IPS-15b (cell line): ENCODE results near the gene TUBB2A.
"Not testable (repeated sequence)": the region's sequence is repeated elsewhere in the genome, so short reads cannot be mapped to it uniquely, and the experiment has no call there.

Experiments
- H3K27me3 ChIP-seq: one replicate; pipeline ENCODE4 v1.6.1; 2013; ENCODE audit warnings: low read length; ENCODE audit not compliant: control insufficient read depth, insufficient read depth
- H3K36me3 ChIP-seq: one replicate; pipeline ENCODE4 v1.6.1; 2013; ENCODE audit warnings: low read length; ENCODE audit not compliant: control insufficient read depth, insufficient read depth
- H3K4me1 ChIP-seq: one replicate; pipeline ENCODE4 v1.6.1; 2013; ENCODE audit warnings: mild to moderate bottlenecking, low read length; ENCODE audit not compliant: control insufficient read depth, insufficient read depth
- H3K4me3 ChIP-seq: one replicate; pipeline ENCODE4 v1.5.1; 2013; ENCODE audit warnings: low read depth, low read length
- H3K9ac ChIP-seq: one replicate; pipeline ENCODE4 v1.6.1; 2013; ENCODE audit warnings: low read depth, mild to moderate bottlenecking, low read length
- H3K9me3 ChIP-seq: one replicate; pipeline ENCODE4 v1.6.1; 2013; ENCODE audit warnings: mild to moderate bottlenecking, low read length; ENCODE audit not compliant: control insufficient read depth, insufficient read depth

The TUBB2A gene

GRCh38 chr6:3142536-3142935 is 14.8 kb downstream of the TUBB2A start:
- H3K36me3 ChIP-seq = peaks cover 22% of the 10 kb centered on the region

GRCh38 chr6:3140201-3140600 is 17.1 kb downstream of the TUBB2A start:
- H3K36me3 ChIP-seq = peaks cover 19% of the 10 kb centered on the region
- no peaks in the 10 kb centered on the region for H3K27me3 ChIP-seq
- no peaks in the 10 kb centered on the region for H3K9me3 ChIP-seq
- no peak overlapping the region for H3K4me3 ChIP-seq
- no peak overlapping the region for H3K9ac ChIP-seq
- H3K4me1 ChIP-seq = peaks cover 7% of the 10 kb centered on the region

More at GRCh38 chr6:3142536-3142935, 14.8 kb downstream of the TUBB2A start:
- H3K9ac ChIP-seq = peak overlapping the region; percentile 26
- H3K9me3 ChIP-seq = no peaks in the 10 kb centered on the region
- peaks cover 2% of the 10 kb centered on the region for H3K4me1 ChIP-seq
- no peaks in the 10 kb centered on the region for H3K27me3 ChIP-seq
- no peak overlapping the region for H3K4me3 ChIP-seq

GRCh38 chr6:3139090-3139903 is 18.0 kb downstream of the TUBB2A start:
- H3K9ac ChIP-seq = no peak overlapping the region
- H3K9me3 ChIP-seq = no peaks in the 10 kb centered on the region
- H3K4me1 ChIP-seq = peaks cover 7% of the 10 kb centered on the region
- no peaks in the 10 kb centered on the region for H3K27me3 ChIP-seq
- no peak overlapping the region for H3K4me3 ChIP-seq
- peaks cover 15% of the 10 kb centered on the region for H3K36me3 ChIP-seq

GRCh38 chr6:3138341-3138740 is 19.0 kb downstream of the TUBB2A start:
- Histone ChIP-seq H3K36me3 (peaks cover 20% of the 10 kb centered on the region), H3K4me1 (peaks cover 4% of the 10 kb centered on the region), H3K4me3 (no peak overlapping the region), H3K27me3 (no peaks in the 10 kb centered on the region), H3K9me3 (no peaks in the 10 kb centered on the region), H3K9ac (no peak overlapping the region)

- H3K4me3 ChIP-seq, H3K9me3 ChIP-seq, H3K27me3 ChIP-seq, H3K9ac ChIP-seq, H3K4me1 ChIP-seq: not testable (repeated sequence)
- peaks cover 20% of the 10 kb centered on the region for H3K36me3 ChIP-seq
These were observed 19.5 kb downstream of the TUBB2A start for GRCh38 chr6:3137873-3138272.

- H3K4me1 ChIP-seq = peaks cover 4% of the 10 kb centered on the region
- H3K4me3 ChIP-seq = no peak overlapping the region
- H3K9ac ChIP-seq = no peak overlapping the region
- peaks cover 23% of the 10 kb centered on the region for H3K36me3 ChIP-seq
- no peaks in the 10 kb centered on the region for H3K9me3 ChIP-seq
- no peaks in the 10 kb centered on the region for H3K27me3 ChIP-seq
These were observed 20.1 kb downstream of the TUBB2A start for GRCh38 chr6:3137057-3137777.

GRCh38 chr6:3136292-3137011 is 20.9 kb downstream of the TUBB2A start:
- Histone ChIP-seq H3K9ac (no peak overlapping the region), H3K36me3 (peaks cover 29% of the 10 kb centered on the region), H3K27me3 (no peaks in the 10 kb centered on the region), H3K9me3 (no peaks in the 10 kb centered on the region), H3K4me3 (no peak overlapping the region), H3K4me1 (peaks cover 4% of the 10 kb centered on the region)

GRCh38 chr6:3135668-3136291 is 21.6 kb downstream of the TUBB2A start:
- Histone ChIP-seq H3K9ac (no peak overlapping the region), H3K9me3 (no peaks in the 10 kb centered on the region), H3K4me3 (no peak overlapping the region), H3K36me3 (peaks cover 28% of the 10 kb centered on the region), H3K27me3 (no peaks in the 10 kb centered on the region), H3K4me1 (peaks cover 4% of the 10 kb centered on the region)

- no peak overlapping the region for H3K9ac ChIP-seq
- no peak overlapping the region for H3K4me3 ChIP-seq
- no peaks in the 10 kb centered on the region for H3K9me3 ChIP-seq
- peaks cover 21% of the 10 kb centered on the region for H3K36me3 ChIP-seq
- no peaks in the 10 kb centered on the region for H3K27me3 ChIP-seq
- H3K4me1 ChIP-seq = peaks cover 4% of the 10 kb centered on the region
These were observed 23.8 kb downstream of the TUBB2A start for GRCh38 chr6:3133515-3133914.

GRCh38 chr6:3131695-3132094 is 25.6 kb downstream of the TUBB2A start:
- Histone ChIP-seq H3K9me3 (no peaks in the 10 kb centered on the region), H3K36me3 (peaks cover 25% of the 10 kb centered on the region), H3K9ac (no peak overlapping the region), H3K4me3 (no peak overlapping the region), H3K27me3 (no peaks in the 10 kb centered on the region), H3K4me1 (peaks cover 4% of the 10 kb centered on the region)

GRCh38 chr6:3128356-3129108 is 28.8 kb downstream of the TUBB2A start:
- H3K4me3 ChIP-seq = no peak overlapping the region
- no peaks in the 10 kb centered on the region for H3K27me3 ChIP-seq
- no peak overlapping the region for H3K9ac ChIP-seq
- peaks cover 26% of the 10 kb centered on the region for H3K36me3 ChIP-seq
- no peaks in the 10 kb centered on the region for H3K9me3 ChIP-seq
- H3K4me1 ChIP-seq = no peaks in the 10 kb centered on the region
